Measurements from ENCODE around the gene HSPA12A. TPM values are rescaled to one million over a fixed set of nuclear protein-coding genes. Genes with fewer than 3 reads are reported as not detected.

The HSPA12A gene
- total and polyA plus RNA-seq, 2 of the 13 experiments (the other 11 are each of a cell fraction or from before 2014, with no cell fraction given), result 6.4 to 13.6 TPM

DNA sequence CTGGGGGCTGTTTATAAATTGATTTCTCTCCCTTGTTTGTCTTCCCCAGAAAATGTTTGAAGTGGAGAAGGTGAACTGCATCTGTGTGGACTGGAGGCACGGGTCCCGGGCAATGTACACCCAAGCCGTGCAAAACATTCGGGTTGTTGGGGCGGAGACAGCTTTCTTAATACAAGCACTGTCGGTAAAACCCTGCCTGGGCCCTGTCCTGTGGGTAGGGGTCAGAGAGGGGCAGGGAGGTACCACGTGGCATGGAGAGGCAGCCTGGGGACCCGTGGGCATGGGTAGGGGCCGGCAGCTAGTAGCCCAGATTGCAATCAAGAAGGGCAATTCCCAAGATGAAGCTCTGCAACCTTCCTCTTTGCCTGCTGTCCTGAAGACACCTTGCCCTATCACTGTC is 115.6 kb downstream of the HSPA12A start:
- in situ Hi-C loops (cut with HindIII; ENCODE audit: extremely low pct_ligation_motif_present, low pct_unique_long_range_greater_than_20kb), result no loop called here

DNA sequence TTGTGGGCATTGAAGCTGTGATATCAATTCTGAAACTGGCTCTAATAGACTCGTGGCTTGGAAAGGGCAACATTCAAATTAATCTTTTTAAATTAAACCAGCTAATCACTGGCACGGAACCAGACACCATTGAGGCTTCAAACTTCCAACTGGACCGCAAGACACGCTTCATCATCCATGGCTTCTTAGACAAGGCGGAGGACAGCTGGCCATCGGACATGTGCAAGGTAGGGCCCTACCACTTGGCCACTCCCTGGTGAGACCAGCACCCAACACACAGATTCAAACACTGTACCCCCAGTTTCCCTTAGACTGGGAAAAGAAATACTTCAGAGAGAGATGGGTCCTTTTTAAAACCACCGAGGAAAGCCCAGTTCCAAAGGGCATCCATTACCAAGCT is 116.5 kb downstream of the HSPA12A start:
- ChIA-PET CTCF (ENCODE audit: low intra/inter-chr PET ratio, low total read pairs) (no interaction called here), POLR2A (no interaction called here)
- Histone ChIP-seq H3K27ac (ENCODE audit: extremely low read length, insufficient read depth, low read length) (no peak overlapping the region), H3K4me2 (ENCODE audit: low read depth, low read length) (no peak overlapping the region), H3K27me3 (ENCODE audit: control insufficient read depth in 1 of 2, insufficient read depth in 2 of 2, low read length in 2 of 2) (no peaks in the 10 kb centered on the region; a peak in 1 of 5 replicates), H3K36me3 (replicated peaks in 1 of 2; ENCODE audit: control insufficient read depth in 1 of 2, insufficient read depth in 2 of 2, low read length in 2 of 2) (no peaks in the 10 kb centered on the region), H3K9ac (ENCODE audit: insufficient read depth, low read depth, low read length) (no peak overlapping the region), H2AFZ (ENCODE audit: low read length) (no peak overlapping the region), H3K9me3 (ENCODE audit: low read length) (no peaks in the 10 kb centered on the region), H4K20me1 (ENCODE audit: insufficient read depth, low read length) (no peaks in the 10 kb centered on the region), H3K79me2 (ENCODE audit: insufficient read depth, low read length) (no peaks in the 10 kb centered on the region), H3K4me3 (replicated peaks in 1 of 3; ENCODE audit: insufficient read depth in 1 of 3, low read depth in 2 of 3, low read length in 3 of 3) (no peak overlapping the region), H3K4me1 (ENCODE audit: insufficient read depth, low read length) (peaks cover 7% of the 10 kb centered on the region)
- in situ Hi-C loops (cut with HindIII; ENCODE audit: extremely low pct_ligation_motif_present, low pct_unique_long_range_greater_than_20kb) (no loop called here), intact Hi-C loops (cut with micrococcal nuclease; ENCODE audit: unreplicated experiment) (no loop called here)
- no TSS peak for BruUV-seq (replicated peaks)
- DNase-seq (ENCODE audit: low spot score) (no peak), FAIRE-seq (no peak), ATAC-seq (no peak)
- 70% methylated on average over 7 of the region's 7 CpGs for WGBS (ENCODE audit: low lambda C conversion rate)
- TF ChIP-seq CSRNP1 (CRISPR knock-in tag; IDR thresholded peaks at IDR 0.05), result no peak
- no peak for TF ChIP-seq ZNF839 (CRISPR knock-in tag; IDR thresholded peaks at IDR 0.05; ENCODE audit: borderline replicate concordance)
- TF ChIP-seq, protein P1, sequence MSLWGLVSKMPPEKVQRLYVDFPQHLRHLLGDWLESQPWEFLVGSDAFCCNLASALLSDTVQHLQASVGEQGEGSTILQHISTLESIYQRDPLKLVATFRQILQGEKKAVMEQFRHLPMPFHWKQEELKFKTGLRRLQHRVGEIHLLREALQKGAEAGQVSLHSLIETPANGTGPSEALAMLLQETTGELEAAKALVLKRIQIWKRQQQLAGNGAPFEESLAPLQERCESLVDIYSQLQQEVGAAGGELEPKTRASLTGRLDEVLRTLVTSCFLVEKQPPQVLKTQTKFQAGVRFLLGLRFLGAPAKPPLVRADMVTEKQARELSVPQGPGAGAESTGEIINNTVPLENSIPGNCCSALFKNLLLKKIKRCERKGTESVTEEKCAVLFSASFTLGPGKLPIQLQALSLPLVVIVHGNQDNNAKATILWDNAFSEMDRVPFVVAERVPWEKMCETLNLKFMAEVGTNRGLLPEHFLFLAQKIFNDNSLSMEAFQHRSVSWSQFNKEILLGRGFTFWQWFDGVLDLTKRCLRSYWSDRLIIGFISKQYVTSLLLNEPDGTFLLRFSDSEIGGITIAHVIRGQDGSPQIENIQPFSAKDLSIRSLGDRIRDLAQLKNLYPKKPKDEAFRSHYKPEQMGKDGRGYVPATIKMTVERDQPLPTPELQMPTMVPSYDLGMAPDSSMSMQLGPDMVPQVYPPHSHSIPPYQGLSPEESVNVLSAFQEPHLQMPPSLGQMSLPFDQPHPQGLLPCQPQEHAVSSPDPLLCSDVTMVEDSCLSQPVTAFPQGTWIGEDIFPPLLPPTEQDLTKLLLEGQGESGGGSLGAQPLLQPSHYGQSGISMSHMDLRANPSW (CRISPR knock-in tag; IDR thresholded peaks at IDR 0.05; ENCODE audit: borderline replicate concordance), result no peak
- no peak for TF ChIP-seq ZNF549 (CRISPR knock-in tag; IDR thresholded peaks at IDR 0.05)
- TF ChIP-seq HNF4G (IDR thresholded peaks at IDR 0.05; ENCODE audit: borderline replicate concordance, low read depth, low read length), result no peak
- no peak for TF ChIP-seq HNF4G (CRISPR knock-in tag; IDR thresholded peaks at IDR 0.05; ENCODE audit: borderline replicate concordance, low read depth)

More for the DNA sequence above, 115.6 kb downstream of the HSPA12A start:
- POLR2A ChIA-PET, result no interaction called here
- FAIRE-seq, result no peak
- Histone ChIP-seq H3K79me2 (ENCODE audit: insufficient read depth, low read length) (no peaks in the 10 kb centered on the region), H3K4me2 (ENCODE audit: low read depth, low read length) (no peak overlapping the region), H3K27me3 (ENCODE audit: control insufficient read depth in 1 of 2, insufficient read depth in 2 of 2, low read length in 2 of 2) (no peaks in the 10 kb centered on the region; a peak in 1 of 5 replicates), H3K4me3 (replicated peaks in 1 of 3; ENCODE audit: insufficient read depth in 1 of 3, low read depth in 2 of 3, low read length in 3 of 3) (no peak overlapping the region), H3K4me1 (ENCODE audit: insufficient read depth, low read length) (no peaks in the 10 kb centered on the region), H3K9ac (ENCODE audit: insufficient read depth, low read depth, low read length) (no peak overlapping the region), H3K36me3 (replicated peaks in 1 of 2; ENCODE audit: control insufficient read depth in 1 of 2, insufficient read depth in 2 of 2, low read length in 2 of 2) (no peaks in the 10 kb centered on the region), H4K20me1 (ENCODE audit: insufficient read depth, low read length) (no peaks in the 10 kb centered on the region), H3K9me3 (ENCODE audit: low read length) (no peaks in the 10 kb centered on the region), H2AFZ (ENCODE audit: low read length) (no peak overlapping the region), H3K27ac (ENCODE audit: extremely low read length, insufficient read depth, low read length) (no peak overlapping the region)
- no TSS peak for BruUV-seq (replicated peaks)
- CTCF ChIA-PET (ENCODE audit: low intra/inter-chr PET ratio, low total read pairs), result interaction anchor here (2.0 kb wide), 1 partner anchor 161 kb away, joined by 9 read pairs; no protein-coding TSS in a partner anchor
- ATAC-seq, result no peak
- DNase-seq (ENCODE audit: low spot score), result no peak
- intact Hi-C loops (cut with micrococcal nuclease; ENCODE audit: unreplicated experiment), result loop anchor here (1.0 kb wide), 2 partner anchors 55 to 161 kb away; no protein-coding TSS in a partner anchor
- TF ChIP-seq ATF1 (CRISPR knock-in tag; IDR thresholded peaks at IDR 0.05) (no peak), RAD21 (CRISPR knock-in tag; IDR thresholded peaks at IDR 0.05) (no peak), MAFF (IDR thresholded peaks at IDR 0.05; ENCODE audit: low read depth, low read length) (no peak), TRIM24 (CRISPR knock-in tag; IDR thresholded peaks at IDR 0.05) (no peak), ATF7-NPFF (CRISPR knock-in tag; IDR thresholded peaks at IDR 0.05; ENCODE audit: low read depth) (no peak), ZNF251 (CRISPR knock-in tag; IDR thresholded peaks at IDR 0.05) (no peak), ZNF382 (CRISPR knock-in tag; IDR thresholded peaks at IDR 0.05; ENCODE audit: borderline replicate concordance) (no peak)
- TF ChIP-seq, protein P2, sequence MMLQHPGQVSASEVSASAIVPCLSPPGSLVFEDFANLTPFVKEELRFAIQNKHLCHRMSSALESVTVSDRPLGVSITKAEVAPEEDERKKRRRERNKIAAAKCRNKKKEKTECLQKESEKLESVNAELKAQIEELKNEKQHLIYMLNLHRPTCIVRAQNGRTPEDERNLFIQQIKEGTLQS (CRISPR knock-in tag; IDR thresholded peaks at IDR 0.05), result no peak
- WGBS (ENCODE audit: low lambda C conversion rate), result 49% methylated on average over 6 of the region's 9 CpGs
